K562 (cell line): ENCODE measurements around the gene MTHFR. TPM values are rescaled to one million over a fixed set of nuclear protein-coding genes. Genes with fewer than 3 reads are reported as not detected.

Experiments
- ATAC-seq: fragments of 200-7000 bp; cut with Tn5 transposase; 3 replicates; pipeline ENCODE4 v1.9.1; 2020; ENCODE audit warnings: moderate library complexity
- BruUV-seq: library from RNA; stranded (reverse); fragments of 400-500 nt; replicated peaks from 2 replicates; lab custom pipeline; 2021; lab: Mats Ljungman, UMichigan
- CTCF ChIA-PET: fragments of 300-600 bp; formaldehyde crosslinking; extraction: SDS; loops from one replicate; lab custom pipeline; 2021; ENCODE audit warnings: low intra/inter-chr PET ratio; lab: Yijun Ruan, JAX
- POLR2A ChIA-PET: fragments of 300-600, 350-650 bp; sonication (Branson Sonifier 250); formaldehyde crosslinking; extraction: SDS; loops from one replicate; lab custom pipeline; 2021; ENCODE audit warnings: antibody characterized with exemption, inconsistent platforms; lab: Yijun Ruan, JAX
- DNase-seq, 4 experiments: peaks; one replicate each; pipeline versions ENCODE4 v3.0.0 to v3.0.0-alpha.2; 2011 to 2018; ENCODE audit warnings: low spot score in 3 of 4, mixed read lengths in 3 of 4; ENCODE audit errors: extremely low read depth in 1 of 4
- FAIRE-seq: peaks from 2 replicates; lab custom pipeline; 2011; peaks lifted over from hg19 to GRCh38; lab: Jason Lieb, UNC
- H2AFZ ChIP-seq: 2 replicates; pipeline ENCODE4 v1.6.0; 2011; ENCODE audit warnings: low read depth, low read length, control low read depth, inconsistent platforms
- H3K27ac ChIP-seq: fragments of 200-600 bp; 3 replicates; pipeline ENCODE4 v1.8.0; 2011; ENCODE audit warnings: low read depth, mild to moderate bottlenecking, control low read depth, inconsistent platforms, low read length, moderate library complexity, mixed read lengths; ENCODE audit errors: extremely low read depth
- H3K27me3 ChIP-seq, 2 experiments: fragments of 300-600 bp in 1 of 2; 2 replicates in 1 of 2; 3 replicates in 1 of 2; pipeline versions ENCODE4 v1.6.0 to v1.8.0; 2011; ENCODE audit warnings: inconsistent platforms in 2 of 2, low read length in 2 of 2, mild to moderate bottlenecking in 1 of 2, mixed read lengths in 1 of 2, moderate library complexity in 1 of 2; ENCODE audit not compliant: control insufficient read depth in 2 of 2, insufficient read depth in 2 of 2
- H3K36me3 ChIP-seq: fragments of 300-600 bp; 3 replicates; pipeline ENCODE4 v1.8.0; 2011; ENCODE audit warnings: mild to moderate bottlenecking, low read length, inconsistent platforms; ENCODE audit not compliant: control insufficient read depth, insufficient read depth
- H3K4me1 ChIP-seq, 2 experiments: fragments of 200-600 bp in 1 of 2; replicated peaks in 1 of 2; 2 replicates in 1 of 2; 3 replicates in 1 of 2; pipeline versions ENCODE4 v1.5.1 to v1.8.0; 2011; ENCODE audit warnings: inconsistent platforms in 2 of 2, low read length in 2 of 2, mild to moderate bottlenecking in 1 of 2, mixed read lengths in 1 of 2, moderate library complexity in 1 of 2; ENCODE audit not compliant: control insufficient read depth in 2 of 2, insufficient read depth in 2 of 2
- H3K4me2 ChIP-seq: 2 replicates; pipeline ENCODE4 v1.6.1; 2011; ENCODE audit warnings: low read length, control low read depth, inconsistent platforms, mixed read lengths; ENCODE audit not compliant: insufficient read depth
- H3K4me3 ChIP-seq: fragments of 200-600 bp; sonication (generic), shearing (Covaris generic); 2 replicates; pipeline ENCODE4 v1.5.1; 2016; ENCODE audit warnings: control low read depth, inconsistent platforms
- H3K79me2 ChIP-seq: fragments of 200-600 bp; 3 replicates; pipeline ENCODE4 v1.8.0; 2011; ENCODE audit warnings: low read length, inconsistent platforms; ENCODE audit not compliant: control insufficient read depth, insufficient read depth
- H3K9ac ChIP-seq, 2 experiments: 2 replicates each; pipeline versions ENCODE4 v1.6.0 to v1.6.1; 2011; ENCODE audit warnings: low read depth in 2 of 2, low read length in 2 of 2, control low read depth in 1 of 2, inconsistent platforms in 1 of 2, mild to moderate bottlenecking in 1 of 2, mixed read lengths in 1 of 2; ENCODE audit not compliant: insufficient read depth in 1 of 2
- H3K9me1 ChIP-seq: one replicate; pipeline ENCODE4 v1.6.0; 2011; ENCODE audit warnings: inconsistent platforms, mild to moderate bottlenecking, low read length, moderate library complexity; ENCODE audit not compliant: control insufficient read depth, insufficient read depth
- H3K9me3 ChIP-seq: replicated peaks from 2 replicates; pipeline ENCODE4 v1.5.1; 2011; ENCODE audit warnings: low read depth, low read length, inconsistent platforms; ENCODE audit not compliant: control insufficient read depth, insufficient read depth
- H4K20me1 ChIP-seq: replicated peaks from 2 replicates; pipeline ENCODE4 v1.6.1; 2011; ENCODE audit warnings: low read length, inconsistent platforms, mixed read lengths; ENCODE audit not compliant: control insufficient read depth, insufficient read depth
- BHLHE40 ChIP-seq: IDR thresholded peaks from 2 replicates; pipeline ENCODE4 v1.6.1; 2011; ENCODE audit warnings: low read length, improper control_type of control experiment
- CREM ChIP-seq: IDR thresholded peaks from 2 replicates; pipeline ENCODE4 v1.6.1; 2014; ENCODE audit warnings: antibody characterized with exemption, low read depth
- HOXB6 ChIP-seq: fragments of 250-450 bp; sonication (Bioruptor Pico); IDR thresholded peaks from 2 replicates; pipeline ENCODE4 v1.5.1; 2022; ENCODE audit warnings: mild to moderate bottlenecking, borderline replicate concordance
- HSF4 ChIP-seq: fragments of 250-450 bp; sonication (Bioruptor Pico); IDR thresholded peaks from 2 replicates; pipeline ENCODE4 v2.1.2; 2022; ENCODE audit warnings: mild to moderate bottlenecking, moderate library complexity, borderline replicate concordance
- MEF2A ChIP-seq: IDR thresholded peaks from 2 replicates; pipeline ENCODE4 v1.6.1; 2011; ENCODE audit warnings: low read depth, mild to moderate bottlenecking, low read length, moderate library complexity; ENCODE audit not compliant: control insufficient read depth
- NR2F6 ChIP-seq: fragments of 450-650 bp; formaldehyde crosslinking; IDR thresholded peaks from 2 replicates; pipeline ENCODE4 v1.4.0; 2020; ENCODE audit warnings: mild to moderate bottlenecking
- PHB ChIP-seq: fragments of 250-450 bp; sonication (Bioruptor Pico); IDR thresholded peaks from 2 replicates; pipeline ENCODE4 v1.5.0; 2021
- RFX7 ChIP-seq: fragments of 250-450 bp; sonication (Bioruptor Pico); IDR thresholded peaks from 2 replicates; pipeline ENCODE4 v1.5.1; 2021; ENCODE audit warnings: mild to moderate bottlenecking
- SMAD1 ChIP-seq: fragments of 150-350 bp; IDR thresholded peaks from 2 replicates; pipeline ENCODE4 v1.6.1; 2014; ENCODE audit warnings: low read length, low read depth; ENCODE audit not compliant: partially characterized antibody
- SOX6 ChIP-seq: fragments of 450-650 bp; IDR thresholded peaks from 2 replicates; pipeline ENCODE4 v1.6.1; 2014; ENCODE audit warnings: mild to moderate bottlenecking
- ZBTB5 ChIP-seq: fragments of 450-650 bp; IDR thresholded peaks from 2 replicates; pipeline ENCODE4 v1.6.1; 2017; ENCODE audit warnings: antibody characterized with exemption
- ZNF143 ChIP-seq: sonication (generic); formaldehyde crosslinking; IDR thresholded peaks from 2 replicates; pipeline ENCODE4 v1.9.0; 2022; ENCODE audit warnings: mild to moderate bottlenecking, missing genetic modification reagents
- ZNF311 ChIP-seq: fragments of 250-450 bp; sonication (Bioruptor Pico); IDR thresholded peaks from 2 replicates; pipeline ENCODE4 v1.4.0; 2020; ENCODE audit warnings: mild to moderate bottlenecking, moderate library complexity
- ZNF609 ChIP-seq: sonication (generic); formaldehyde crosslinking; IDR thresholded peaks from 2 replicates; pipeline ENCODE4 v1.8.1; 2023; ENCODE audit warnings: missing genetic modification reagents, mild to moderate bottlenecking, borderline replicate concordance
- WGBS: fragments of 100-300 bp; shearing (Covaris generic); methylation state at CpG from one replicate; pipeline ENCODE4 v1.1.6; 2016; ENCODE audit warnings: low coverage, mixed read lengths; ENCODE audit not compliant: insufficient coverage; ENCODE audit errors: missing lambda C conversion rate; 5-methylcytosine and 5-hydroxymethylcytosine counted together
- in situ Hi-C: fragments of 300-500 bp; cut with MboI; formaldehyde crosslinking; loops from 4 replicates; pipeline ENCODE4 v1.15.0; 2018; ENCODE audit warnings: inconsistent platforms, mixed read lengths
- intact Hi-C: fragments of 100-400 bp; cut with micrococcal nuclease; formaldehyde crosslinking; loops from 2 replicates; pipeline ENCODE4 v1.14.2; 2022
- polyA plus RNA-seq, 8 experiments: library from polyadenylated mRNA; depleted of rRNA in 4 of 8; stranded (reverse) in 5 of 8; unstranded in 3 of 8; fragments of >200 nt; fragmentation: Nextera tagmentation in 2 of 8; fragmentation: Illumina TruSeq in 1 of 8; extraction: Ambion mirVana in 2 of 8; extraction: Trizol in 1 of 8; gene quantifications; 2 replicates each; pipeline versions ENCODE4 v1.2.1 to v1.2.3, GENCODE V29; 2011 to 2014; ENCODE audit warnings: inconsistent platforms in 1 of 8, missing spikeins in 1 of 8
- total RNA-seq, 7 experiments: library from RNA; depleted of rRNA in 6 of 7; stranded (reverse); fragments of >200 nt in 6 of 7; fragmentation: Illumina TruSeq in 2 of 7; extraction: Trizol in 2 of 7; gene quantifications; 2 replicates each; pipeline versions ENCODE4 v1.2.1 to v1.2.3, GENCODE V29; 2011 to 2021; ENCODE audit warnings: low replicate concordance in 1 of 7

MTHFR gene
- total and polyA plus RNA-seq, 9 of the 15 experiments (the other 6 are each of a cell fraction or from before 2014, with no cell fraction given): 5.0 to 104 (median 62.6) TPM

- no peak overlapping the region for H2AFZ ChIP-seq
- CTCF ChIA-PET: no interaction called here
- FAIRE-seq (peak; percentile 69), ATAC-seq (peak; percentile 12), DNase-seq (peak; percentile 53 to 95 (median 66))
- H3K27ac ChIP-seq: peak overlapping the region; percentile 98
- H3K4me1 ChIP-seq: peaks cover 43 to 49% of the 10 kb centered on the region in 2 experiments
- H3K79me2 ChIP-seq: peaks cover 90% of the 10 kb centered on the region
- H3K9me1 ChIP-seq: no peaks in the 10 kb centered on the region
- peak overlapping the region; percentile 99 for H3K4me2 ChIP-seq
- H3K9ac ChIP-seq: peak overlapping the region; percentile 97
- H3K4me3 ChIP-seq: peak overlapping the region; percentile 81
- H3K36me3 ChIP-seq: peaks cover 51% of the 10 kb centered on the region
- POLR2A ChIA-PET: interaction anchor here (0.5 to 4.9 kb wide), 4 partner anchors 14 to 211 kb away, joined by 3 to 80 read pairs (median 43); no protein-coding TSS in a partner anchor
- in situ Hi-C loops: no loop called here
- H4K20me1 ChIP-seq: 0 out of 2 replicates have a peak, but pooled peaks cover 5% of the 10 kb centered on the region
- H3K9me3 ChIP-seq: no peaks in the 10 kb centered on the region
- 1% methylated on average over 16 of the region's 17 CpGs for WGBS
- intact Hi-C loops: loop anchor here (2.0 to 5.0 kb wide), 2 partner anchors 104 to 177 kb away; partner anchors contain the start of gene MFN2
- no peaks in the 10 kb centered on the region for H3K27me3 ChIP-seq
- BruUV-seq: no TSS peak
- TF ChIP-seq HSF4: peak; percentile 6; the same call in 1 of the 2 replicates
- TF ChIP-seq CREM: peak; percentile 25; the same call in 1 of the 2 replicates
- peak; percentile 17 for TF ChIP-seq SMAD1
- 0 out of 2 replicates have a peak, but pooled peaks have one; percentile 12 for TF ChIP-seq ZNF143 (CRISPR knock-in tag)
- TF ChIP-seq ZBTB5: no peak
- peak; percentile 5; the same call in 1 of the 2 replicates for TF ChIP-seq MEF2A
- 0 out of 2 replicates have a peak, but pooled peaks have one; percentile 41 for TF ChIP-seq RFX7 (CRISPR knock-in tag)
- TF ChIP-seq SOX6: peak; percentile 13; the same call in 1 of the 2 replicates
- TF ChIP-seq NR2F6 (CRISPR knock-in tag): peak; percentile 5; the same call in 1 of the 2 replicates
- TF ChIP-seq BHLHE40: peak; percentile 38; the same call in 1 of the 2 replicates
- TF ChIP-seq ZNF311 (CRISPR knock-in tag): 0 out of 2 replicates have a peak, but pooled peaks have one; percentile 17
- TF ChIP-seq ZNF609 (CRISPR knock-in tag): 0 out of 2 replicates have a peak, but pooled peaks have one; percentile 26
- TF ChIP-seq HOXB6 (CRISPR knock-in tag): no peak
- TF ChIP-seq PHB: 0 out of 2 replicates have a peak, but pooled peaks have one; percentile 19
Observed at GRCh38 chr1:11804666-11805421, 920 bp downstream of the MTHFR start.
